NCI-H146 (cell line): ENCODE results near the gene VPS26A.
"Not testable (repeated sequence)": the region's sequence is repeated elsewhere in the genome, so short reads cannot be mapped to it uniquely, and the experiment has no call there.

ENCODE experiments used
- DNase-seq: peaks from one replicate; lab custom pipeline; 2025; lab: John Stamatoyannopoulos, UW

Gene VPS26A

GRCh38 chr10:69103784-69104183, 20.2 kb upstream of the VPS26A start:
- DNase-seq, result no peak

DNA sequence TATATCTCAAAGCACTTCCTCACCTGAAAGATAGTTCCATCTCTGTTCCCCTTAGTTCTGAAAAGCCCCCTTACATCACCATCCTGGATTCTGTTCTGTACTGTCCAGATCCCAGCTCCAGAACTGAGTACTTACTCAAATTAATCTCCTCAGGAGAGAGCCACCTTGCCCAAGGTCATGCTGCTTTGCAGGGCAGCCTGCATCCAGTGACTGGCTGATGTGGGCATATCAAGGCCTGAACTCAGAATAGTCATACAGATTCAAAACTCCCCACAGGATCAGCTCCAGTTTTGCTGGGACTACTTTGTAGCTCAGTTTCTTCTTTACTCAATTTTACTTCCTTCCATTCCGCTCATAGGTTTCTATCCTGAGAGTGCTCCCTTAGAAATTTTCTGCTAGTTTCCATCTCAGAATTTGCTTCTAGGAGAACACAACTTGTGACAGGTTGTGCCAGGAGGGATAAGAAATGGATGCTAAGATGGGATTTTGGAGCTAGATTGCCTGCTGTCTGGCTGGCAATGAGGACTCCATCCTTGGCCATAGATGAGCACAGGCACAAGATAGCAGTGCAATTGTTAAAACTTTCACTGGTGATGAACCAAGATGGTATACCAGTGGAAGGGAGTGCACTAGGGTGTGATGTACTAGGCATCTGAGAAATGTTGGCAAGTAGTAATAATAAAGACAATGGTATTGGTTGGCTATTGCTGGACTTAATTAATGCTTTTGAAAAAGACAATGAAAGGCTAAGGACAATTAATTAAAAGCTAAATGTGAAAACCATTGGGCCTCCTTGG, 18.8 kb upstream of the VPS26A start:
- no peak for DNase-seq

- DNase-seq, result no peak
These were observed 16.8 kb upstream of the VPS26A start for GRCh38 chr10:69107176-69107490.

DNA sequence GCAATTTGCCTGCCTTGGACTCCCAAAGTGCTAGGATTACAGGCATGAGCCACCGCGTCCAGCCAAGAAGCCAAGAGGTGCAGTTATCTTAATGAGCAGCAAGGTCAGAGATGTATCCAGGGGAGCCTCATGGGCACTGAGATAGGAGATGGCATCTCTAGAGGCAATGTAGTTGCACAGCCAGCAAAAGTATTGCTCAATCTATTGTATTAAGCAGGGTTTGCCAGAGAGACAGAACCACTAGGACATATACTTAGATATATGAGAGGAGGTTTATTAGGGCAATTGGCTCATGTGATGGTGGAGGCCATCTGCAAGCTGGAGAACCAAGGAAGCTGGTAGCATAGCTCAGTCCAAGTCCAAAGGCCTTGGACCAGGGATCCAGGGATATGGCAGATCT, 16.3 kb upstream of the VPS26A start:
- no peak for DNase-seq

DNA sequence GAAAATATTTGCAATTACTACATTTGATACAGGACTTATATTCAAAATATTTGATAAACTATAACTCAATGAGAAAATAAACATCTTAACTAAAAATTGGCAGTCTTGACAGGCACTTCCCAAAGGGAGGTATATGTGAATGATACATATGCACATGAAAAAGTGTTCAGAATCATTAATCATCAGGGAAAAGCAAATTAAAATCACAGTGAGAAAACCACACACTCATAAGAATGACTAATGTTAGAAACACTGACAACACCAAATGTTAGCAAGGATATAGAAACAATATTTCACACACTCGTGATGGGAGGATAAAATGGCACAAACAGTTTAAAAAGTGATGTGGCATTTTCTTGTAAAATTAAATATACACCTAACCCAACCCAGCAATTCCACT, 4.1 kb upstream of the VPS26A start:
- no peak for DNase-seq

DNA sequence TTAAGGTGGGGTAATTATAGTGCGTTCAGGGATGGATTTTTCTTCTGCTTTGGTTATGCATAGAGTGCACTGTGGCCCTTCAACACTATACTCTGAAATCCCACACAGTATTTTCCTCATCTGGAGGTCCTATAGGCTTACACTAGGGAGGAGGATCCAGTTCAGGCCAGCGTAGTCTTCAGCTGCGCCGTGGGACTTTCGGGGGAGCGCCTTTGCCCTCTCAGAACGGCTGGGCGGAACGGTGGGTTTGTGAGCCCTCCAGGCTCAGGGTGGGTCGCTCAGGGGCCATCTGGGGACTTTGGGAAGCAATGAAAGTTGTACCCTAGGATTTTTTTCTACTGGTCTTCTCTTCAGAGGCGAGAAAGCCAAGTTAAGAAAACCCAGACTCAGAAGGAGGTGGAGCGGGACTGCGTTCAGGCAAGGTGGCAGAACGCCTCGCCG, 652 bp upstream of the VPS26A start:
- DNase-seq, result peak; percentile 61

DNA sequence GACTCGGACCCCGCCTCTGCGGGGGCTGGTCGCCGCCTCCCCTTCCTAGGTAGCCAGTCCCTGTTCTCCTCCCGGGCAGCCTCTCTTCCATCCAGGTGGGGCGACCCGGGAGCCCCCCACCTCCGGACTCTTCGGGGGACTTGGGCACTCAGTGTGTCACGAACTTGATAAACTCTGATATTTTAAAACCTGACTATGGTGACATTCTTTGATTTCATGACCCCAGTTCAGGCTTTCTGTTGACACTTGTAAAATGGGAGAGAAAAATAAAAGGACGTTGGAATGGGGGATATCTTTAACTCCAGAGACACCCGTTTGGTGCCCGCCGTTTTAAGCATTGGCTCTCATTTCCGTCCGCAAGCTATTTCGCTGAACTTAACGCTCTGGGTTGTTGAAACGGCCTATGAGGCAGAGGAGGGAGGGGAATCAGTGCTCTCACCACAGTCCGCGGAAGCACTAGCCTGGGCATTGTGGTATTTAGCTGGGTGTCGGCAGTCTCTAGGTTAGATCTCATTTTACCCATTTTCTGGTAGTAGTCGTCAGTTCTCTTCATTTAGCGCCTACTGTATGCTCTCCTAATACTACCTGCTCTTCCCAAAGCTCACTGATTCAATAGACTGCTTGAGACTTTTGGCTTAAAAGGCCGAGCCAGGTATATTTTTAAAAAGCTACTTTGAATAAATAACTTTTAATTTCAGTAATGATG, 738 bp downstream of the VPS26A start:
- peak; percentile 56 for DNase-seq

DNA sequence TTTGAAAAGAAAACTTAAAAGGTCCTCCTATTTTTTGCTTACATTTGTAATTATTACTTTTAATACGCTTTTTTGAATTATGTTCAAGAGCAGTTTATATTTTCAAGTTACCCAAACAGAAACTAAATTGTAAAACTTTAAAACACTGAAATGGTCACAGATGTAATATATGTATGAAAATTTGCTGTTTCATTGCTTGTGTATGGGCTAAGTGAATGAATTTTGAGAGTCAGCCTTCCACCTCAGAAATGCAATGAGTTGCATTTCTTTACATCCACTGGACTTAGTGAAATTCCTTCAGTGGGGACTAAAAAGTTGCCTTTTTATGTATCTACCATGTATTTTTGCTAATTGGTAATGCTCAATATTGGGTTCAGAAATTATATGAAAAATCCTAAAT, 1.6 kb downstream of the VPS26A start:
- no peak for DNase-seq

DNA sequence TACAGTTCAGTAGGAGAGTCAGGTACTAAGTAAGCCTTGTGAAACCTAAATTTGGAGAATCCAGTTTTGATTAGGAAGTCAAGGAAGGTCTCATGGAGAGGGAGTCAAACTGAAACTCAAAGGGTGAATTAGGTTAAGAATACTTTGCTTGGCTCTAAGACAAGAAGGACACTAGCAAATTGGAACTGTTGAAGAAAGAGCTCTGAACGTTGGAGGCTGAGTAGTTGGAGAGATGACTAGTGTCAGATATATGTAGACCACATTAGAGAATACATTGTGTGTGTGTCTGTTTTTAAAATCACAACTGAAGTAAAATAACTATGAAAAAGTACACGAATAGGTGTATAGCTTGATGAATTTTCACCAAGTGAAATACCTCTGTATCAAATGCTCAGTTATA, 6.3 kb downstream of the VPS26A start:
- no peak for DNase-seq

DNA sequence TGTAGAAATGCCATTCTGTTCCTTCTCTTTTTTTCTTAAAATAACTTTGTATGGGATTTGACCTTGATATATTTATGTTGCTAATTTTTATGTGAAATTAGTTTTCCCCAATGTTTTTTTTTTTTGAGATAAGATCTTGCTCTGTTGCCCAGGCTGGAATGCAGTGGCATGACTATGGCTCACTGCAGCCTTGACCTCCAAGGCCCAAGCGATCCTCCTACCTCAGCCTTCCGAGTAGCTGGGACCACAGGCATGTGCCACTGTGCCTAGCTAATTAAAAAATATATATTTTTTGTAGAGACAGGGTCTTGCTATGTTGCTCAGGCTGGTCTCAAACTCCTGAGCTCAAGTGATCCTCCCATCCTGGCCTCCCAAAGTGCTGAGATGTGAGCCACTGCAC, 16.0 kb downstream of the VPS26A start:
- DNase-seq, result no peak

DNA sequence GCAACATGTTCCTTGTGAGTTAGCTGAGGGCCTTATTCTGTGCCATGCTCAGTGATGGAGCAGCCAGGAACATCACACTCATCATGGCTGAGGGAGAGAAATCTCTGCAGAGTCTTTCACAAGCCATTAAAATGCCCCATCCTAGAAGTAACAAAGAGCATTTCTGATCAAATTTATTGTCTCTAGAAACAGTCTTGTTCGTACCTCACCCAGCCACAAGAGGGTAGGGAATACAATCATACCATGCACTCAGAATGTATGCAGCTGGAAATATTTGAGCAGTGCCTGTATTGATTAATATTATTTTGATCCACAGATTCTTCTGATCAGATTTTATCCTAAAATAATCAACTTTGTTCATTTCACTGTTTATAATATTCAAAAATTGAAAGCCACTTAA, 17.3 kb downstream of the VPS26A start:
- no peak for DNase-seq

DNA sequence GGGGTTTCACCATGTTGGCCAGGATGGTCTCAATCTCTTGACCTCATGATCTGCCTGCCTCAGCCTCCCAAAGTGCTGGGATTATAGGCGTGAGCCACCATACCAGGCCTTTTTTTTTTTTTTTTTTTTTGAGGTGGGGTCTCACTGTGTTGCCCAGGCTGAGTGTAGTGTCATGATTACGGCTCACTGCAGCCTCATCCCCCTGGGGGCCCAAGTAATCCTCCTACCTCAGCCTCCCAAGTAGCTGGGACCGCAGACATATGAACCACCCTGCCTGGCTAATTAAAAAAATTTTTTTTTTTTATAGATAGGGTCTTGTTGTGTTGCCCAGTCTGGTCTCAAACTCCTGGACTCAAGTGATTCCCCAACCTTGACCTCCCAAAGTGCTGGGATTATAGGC, 18.1 kb downstream of the VPS26A start:
- DNase-seq, result not testable (repeated sequence)

DNA sequence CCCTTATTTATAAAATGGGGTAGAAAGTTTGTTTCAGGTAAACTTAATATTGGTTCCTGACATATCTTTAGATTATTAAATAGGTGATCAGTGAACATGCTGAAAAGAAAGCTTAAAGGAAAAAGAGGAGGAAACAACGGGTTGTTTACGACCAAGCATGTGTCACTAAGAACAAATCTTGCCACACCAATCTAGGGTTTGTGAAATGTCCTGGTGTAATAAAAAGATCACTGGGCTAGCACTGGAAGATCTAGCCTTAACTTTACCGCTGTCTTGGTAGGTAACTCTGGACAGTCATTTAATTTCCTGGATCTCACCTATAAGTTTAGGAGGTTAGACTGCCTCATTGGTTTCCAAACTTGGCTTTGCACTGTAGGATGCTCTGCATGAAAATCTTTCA, 19.0 kb downstream of the VPS26A start:
- no peak for DNase-seq

DNA sequence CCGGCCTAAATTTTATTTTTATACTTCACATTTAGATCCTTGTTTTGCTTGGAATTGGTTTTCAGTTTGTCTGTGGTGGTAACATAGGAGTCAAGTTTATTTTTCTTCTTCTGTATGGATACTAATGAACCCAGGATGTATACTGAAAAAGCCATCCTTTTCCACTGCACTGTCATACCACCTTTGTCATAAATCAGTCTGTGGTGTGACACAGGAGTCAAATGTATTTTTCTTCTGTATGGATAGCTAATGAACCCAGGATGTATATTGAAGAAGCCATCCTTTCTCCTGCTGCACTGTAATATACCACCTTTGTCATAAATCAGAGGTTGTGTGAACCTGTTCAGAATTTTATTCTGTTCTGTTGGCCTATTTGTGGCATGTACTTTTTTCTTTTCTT, 21.4 kb downstream of the VPS26A start:
- no peak for DNase-seq

GRCh38 chr10:69145864-69146263, 21.9 kb downstream of the VPS26A start:
- DNase-seq, result no peak

GRCh38 chr10:69146759-69147158, 22.8 kb downstream of the VPS26A start:
- no peak for DNase-seq

GRCh38 chr10:69151984-69152383, 28.0 kb downstream of the VPS26A start:
- no peak for DNase-seq

- no peak for DNase-seq
These were observed 29.2 kb downstream of the VPS26A start for GRCh38 chr10:69153227-69153626.

GRCh38 chr10:69160809-69161241, 36.8 kb downstream of the VPS26A start:
- DNase-seq, result no peak

GRCh38 chr10:69168493-69168892, 44.5 kb downstream of the VPS26A start:
- DNase-seq, result no peak

- DNase-seq, result no peak
These were observed 48.4 kb downstream of the VPS26A start for GRCh38 chr10:69172241-69172982.

- DNase-seq, result not testable (repeated sequence)
These were observed 51.3 kb downstream of the VPS26A start for GRCh38 chr10:69175326-69175725.

DNA sequence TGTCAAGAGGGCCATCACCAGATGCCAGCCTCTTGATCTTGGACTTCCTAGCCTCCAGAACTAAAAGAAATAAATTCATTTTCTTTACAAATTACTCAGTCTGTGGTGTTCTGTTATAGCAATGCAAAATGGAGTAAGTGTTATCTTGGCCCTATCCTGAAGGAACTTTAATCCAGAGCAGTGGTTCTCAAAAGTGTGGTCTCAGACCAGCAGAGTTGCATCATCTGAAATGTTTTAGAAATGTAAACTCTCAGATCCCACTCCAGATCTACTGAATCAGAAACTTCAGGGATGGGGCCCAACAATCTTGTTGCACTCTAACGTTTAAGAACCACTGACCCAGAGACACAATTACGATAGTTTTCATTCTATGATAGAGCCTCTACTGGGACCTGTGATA, 52.8 kb downstream of the VPS26A start:
- no peak for DNase-seq
